ENCODE results near the gene MBTD1. TPM values are rescaled to one million over a fixed set of nuclear protein-coding genes. Genes with fewer than 3 reads are reported as not detected.

Gene MBTD1
- total and polyA plus RNA-seq, 4 donors, result 2.4 to 14.2 (median 7.8) TPM

DNA sequence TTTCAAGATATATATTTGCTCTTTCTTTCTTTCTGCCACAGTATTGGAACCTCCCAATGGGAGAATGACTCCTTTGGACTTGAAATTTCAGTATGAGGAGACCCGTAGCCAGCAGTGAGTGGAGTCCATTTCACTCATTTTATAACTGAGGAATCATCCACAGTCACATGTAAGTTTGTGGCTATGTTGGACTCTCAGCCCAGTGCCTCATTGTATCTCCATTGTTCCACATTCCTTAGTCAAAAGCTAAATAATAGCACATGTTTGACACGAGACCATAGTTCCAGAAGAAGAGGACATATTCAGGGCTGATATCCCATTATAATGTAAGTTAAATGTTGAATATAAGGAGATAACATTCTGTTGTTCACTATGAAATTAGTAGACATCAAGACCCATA is 126.5 kb downstream of the MBTD1 start:
- Histone ChIP-seq H3K27ac (ENCODE audit: low read depth in 1 of 2, low read length in 2 of 2) (peak overlapping the region in 1 of 2 donors; percentile 46), H3K9me3 (ENCODE audit: control insufficient read depth in 4 of 4, low read length in 3 of 4) (no peaks in the 10 kb centered on the region), H3K9ac (ENCODE audit: low read depth in 1 of 2, low read length in 2 of 2) (no peak overlapping the region), H3K4me1 (ENCODE audit: control insufficient read depth in 4 of 4, insufficient read depth in 4 of 4, low read length in 3 of 4) (peaks cover 2 to 5% (median 3%) of the 10 kb centered on the region in 4 donors), H3K36me3 (ENCODE audit: control insufficient read depth in 4 of 4, insufficient read depth in 3 of 4, low read depth in 1 of 4, low read length in 3 of 4) (no peaks in the 10 kb centered on the region), H3K27me3 (ENCODE audit: control insufficient read depth in 4 of 4, insufficient read depth in 4 of 4, low read length in 3 of 4) (no peaks in the 10 kb centered on the region), H3K4me3 (ENCODE audit: low read depth in 1 of 3, low read length in 3 of 3) (no peak overlapping the region)
- 93% methylated on average over 2 of the region's 2 CpGs for WGBS
- no peak for DNase-seq (ENCODE audit: low spot score)
- TF ChIP-seq EGR1 (IDR thresholded peaks at IDR 0.05; ENCODE audit: low read depth in 2 of 2) (no peak), YY1 (IDR thresholded peaks at IDR 0.05) (no peak), RAD21 (IDR thresholded peaks at IDR 0.05) (no peak), FOXA1 (IDR thresholded peaks at IDR 0.05) (no peak), TAF1 (conservative IDR thresholded peaks at IDR 0.05) (no peak), JUND (IDR thresholded peaks at IDR 0.05) (no peak), RXRA (IDR thresholded peaks at IDR 0.05) (no peak), FOXA2 (IDR thresholded peaks at IDR 0.05) (no peak), HNF4G (IDR thresholded peaks at IDR 0.05) (no peak), SP1 (IDR thresholded peaks at IDR 0.05) (no peak), HNF4A (conservative IDR thresholded peaks at IDR 0.05) (no peak), GABPA (IDR thresholded peaks at IDR 0.05 in 1 of 2, conservative IDR thresholded peaks at IDR 0.05 in 1 of 2) (no peak)
- TF ChIP-seq, protein P1, sequence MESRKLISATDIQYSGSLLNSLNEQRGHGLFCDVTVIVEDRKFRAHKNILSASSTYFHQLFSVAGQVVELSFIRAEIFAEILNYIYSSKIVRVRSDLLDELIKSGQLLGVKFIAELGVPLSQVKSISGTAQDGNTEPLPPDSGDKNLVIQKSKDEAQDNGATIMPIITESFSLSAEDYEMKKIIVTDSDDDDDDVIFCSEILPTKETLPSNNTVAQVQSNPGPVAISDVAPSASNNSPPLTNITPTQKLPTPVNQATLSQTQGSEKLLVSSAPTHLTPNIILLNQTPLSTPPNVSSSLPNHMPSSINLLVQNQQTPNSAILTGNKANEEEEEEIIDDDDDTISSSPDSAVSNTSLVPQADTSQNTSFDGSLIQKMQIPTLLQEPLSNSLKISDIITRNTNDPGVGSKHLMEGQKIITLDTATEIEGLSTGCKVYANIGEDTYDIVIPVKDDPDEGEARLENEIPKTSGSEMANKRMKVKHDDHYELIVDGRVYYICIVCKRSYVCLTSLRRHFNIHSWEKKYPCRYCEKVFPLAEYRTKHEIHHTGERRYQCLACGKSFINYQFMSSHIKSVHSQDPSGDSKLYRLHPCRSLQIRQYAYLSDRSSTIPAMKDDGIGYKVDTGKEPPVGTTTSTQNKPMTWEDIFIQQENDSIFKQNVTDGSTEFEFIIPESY (IDR thresholded peaks at IDR 0.05), result no peak
- TF ChIP-seq, protein P2, sequence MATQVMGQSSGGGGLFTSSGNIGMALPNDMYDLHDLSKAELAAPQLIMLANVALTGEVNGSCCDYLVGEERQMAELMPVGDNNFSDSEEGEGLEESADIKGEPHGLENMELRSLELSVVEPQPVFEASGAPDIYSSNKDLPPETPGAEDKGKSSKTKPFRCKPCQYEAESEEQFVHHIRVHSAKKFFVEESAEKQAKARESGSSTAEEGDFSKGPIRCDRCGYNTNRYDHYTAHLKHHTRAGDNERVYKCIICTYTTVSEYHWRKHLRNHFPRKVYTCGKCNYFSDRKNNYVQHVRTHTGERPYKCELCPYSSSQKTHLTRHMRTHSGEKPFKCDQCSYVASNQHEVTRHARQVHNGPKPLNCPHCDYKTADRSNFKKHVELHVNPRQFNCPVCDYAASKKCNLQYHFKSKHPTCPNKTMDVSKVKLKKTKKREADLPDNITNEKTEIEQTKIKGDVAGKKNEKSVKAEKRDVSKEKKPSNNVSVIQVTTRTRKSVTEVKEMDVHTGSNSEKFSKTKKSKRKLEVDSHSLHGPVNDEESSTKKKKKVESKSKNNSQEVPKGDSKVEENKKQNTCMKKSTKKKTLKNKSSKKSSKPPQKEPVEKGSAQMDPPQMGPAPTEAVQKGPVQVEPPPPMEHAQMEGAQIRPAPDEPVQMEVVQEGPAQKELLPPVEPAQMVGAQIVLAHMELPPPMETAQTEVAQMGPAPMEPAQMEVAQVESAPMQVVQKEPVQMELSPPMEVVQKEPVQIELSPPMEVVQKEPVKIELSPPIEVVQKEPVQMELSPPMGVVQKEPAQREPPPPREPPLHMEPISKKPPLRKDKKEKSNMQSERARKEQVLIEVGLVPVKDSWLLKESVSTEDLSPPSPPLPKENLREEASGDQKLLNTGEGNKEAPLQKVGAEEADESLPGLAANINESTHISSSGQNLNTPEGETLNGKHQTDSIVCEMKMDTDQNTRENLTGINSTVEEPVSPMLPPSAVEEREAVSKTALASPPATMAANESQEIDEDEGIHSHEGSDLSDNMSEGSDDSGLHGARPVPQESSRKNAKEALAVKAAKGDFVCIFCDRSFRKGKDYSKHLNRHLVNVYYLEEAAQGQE (IDR thresholded peaks at IDR 0.05), result no peak
- TF ChIP-seq, protein P3, sequence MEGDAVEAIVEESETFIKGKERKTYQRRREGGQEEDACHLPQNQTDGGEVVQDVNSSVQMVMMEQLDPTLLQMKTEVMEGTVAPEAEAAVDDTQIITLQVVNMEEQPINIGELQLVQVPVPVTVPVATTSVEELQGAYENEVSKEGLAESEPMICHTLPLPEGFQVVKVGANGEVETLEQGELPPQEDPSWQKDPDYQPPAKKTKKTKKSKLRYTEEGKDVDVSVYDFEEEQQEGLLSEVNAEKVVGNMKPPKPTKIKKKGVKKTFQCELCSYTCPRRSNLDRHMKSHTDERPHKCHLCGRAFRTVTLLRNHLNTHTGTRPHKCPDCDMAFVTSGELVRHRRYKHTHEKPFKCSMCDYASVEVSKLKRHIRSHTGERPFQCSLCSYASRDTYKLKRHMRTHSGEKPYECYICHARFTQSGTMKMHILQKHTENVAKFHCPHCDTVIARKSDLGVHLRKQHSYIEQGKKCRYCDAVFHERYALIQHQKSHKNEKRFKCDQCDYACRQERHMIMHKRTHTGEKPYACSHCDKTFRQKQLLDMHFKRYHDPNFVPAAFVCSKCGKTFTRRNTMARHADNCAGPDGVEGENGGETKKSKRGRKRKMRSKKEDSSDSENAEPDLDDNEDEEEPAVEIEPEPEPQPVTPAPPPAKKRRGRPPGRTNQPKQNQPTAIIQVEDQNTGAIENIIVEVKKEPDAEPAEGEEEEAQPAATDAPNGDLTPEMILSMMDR (IDR thresholded peaks at IDR 0.05; ENCODE audit: low read depth, low read length, missing input control), result no peak
- TF ChIP-seq, protein P4, sequence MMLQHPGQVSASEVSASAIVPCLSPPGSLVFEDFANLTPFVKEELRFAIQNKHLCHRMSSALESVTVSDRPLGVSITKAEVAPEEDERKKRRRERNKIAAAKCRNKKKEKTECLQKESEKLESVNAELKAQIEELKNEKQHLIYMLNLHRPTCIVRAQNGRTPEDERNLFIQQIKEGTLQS (IDR thresholded peaks at IDR 0.05), result no peak
- TF ChIP-seq, protein P5, sequence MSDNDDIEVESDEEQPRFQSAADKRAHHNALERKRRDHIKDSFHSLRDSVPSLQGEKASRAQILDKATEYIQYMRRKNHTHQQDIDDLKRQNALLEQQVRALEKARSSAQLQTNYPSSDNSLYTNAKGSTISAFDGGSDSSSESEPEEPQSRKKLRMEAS (IDR thresholded peaks at IDR 0.05), result no peak

DNA sequence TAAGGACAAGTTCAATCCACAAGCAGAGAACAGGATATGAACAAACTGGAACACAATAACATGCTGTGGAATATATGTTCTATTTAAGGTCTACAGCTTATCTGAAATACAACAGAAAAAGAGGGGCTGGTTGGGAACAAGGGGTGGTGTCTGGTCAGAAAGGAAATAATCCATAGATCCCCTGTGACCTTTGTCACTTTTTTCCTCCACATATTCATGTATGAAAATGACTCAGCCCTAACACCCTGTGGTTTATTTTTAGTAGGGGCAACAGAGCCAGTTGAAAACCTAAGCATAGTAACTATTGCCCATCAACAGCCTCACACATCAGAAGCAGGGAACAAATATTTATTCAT is 126.9 kb downstream of the MBTD1 start:
- TF ChIP-seq, protein P5 (IDR thresholded peaks at IDR 0.05), result no peak
- no peak for TF ChIP-seq EGR1 (IDR thresholded peaks at IDR 0.05; ENCODE audit: low read depth in 2 of 2)
- no peak for TF ChIP-seq FOXA2 (IDR thresholded peaks at IDR 0.05)
- TF ChIP-seq, protein P1 (IDR thresholded peaks at IDR 0.05), result no peak
- no peak for TF ChIP-seq FOXA1 (IDR thresholded peaks at IDR 0.05)
- TF ChIP-seq RAD21 (IDR thresholded peaks at IDR 0.05), result no peak
- TF ChIP-seq GABPA (IDR thresholded peaks at IDR 0.05 in 1 of 2, conservative IDR thresholded peaks at IDR 0.05 in 1 of 2), result no peak
- no peak for TF ChIP-seq HNF4G (IDR thresholded peaks at IDR 0.05)
- Histone ChIP-seq H3K27ac (ENCODE audit: low read depth in 1 of 2, low read length in 2 of 2) (peak overlapping the region in 1 of 2 donors; percentile 66), H3K9me3 (ENCODE audit: control insufficient read depth in 4 of 4, low read length in 3 of 4) (no peaks in the 10 kb centered on the region), H3K4me1 (ENCODE audit: control insufficient read depth in 4 of 4, insufficient read depth in 4 of 4, low read length in 3 of 4) (peaks cover 2 to 5% (median 3%) of the 10 kb centered on the region in 4 donors), H3K27me3 (ENCODE audit: control insufficient read depth in 4 of 4, insufficient read depth in 4 of 4, low read length in 3 of 4) (no peaks in the 10 kb centered on the region), H3K4me3 (ENCODE audit: low read depth in 1 of 3, low read length in 3 of 3) (no peak overlapping the region), H3K36me3 (ENCODE audit: control insufficient read depth in 4 of 4, insufficient read depth in 3 of 4, low read depth in 1 of 4, low read length in 3 of 4) (no peaks in the 10 kb centered on the region), H3K9ac (ENCODE audit: low read depth in 1 of 2, low read length in 2 of 2) (no peak overlapping the region)
- no peak for DNase-seq (ENCODE audit: low spot score)

All from liver (tissue), 9 donors.